HK-2 (cell line): ENCODE results near the gene PARP11.

ENCODE experiments used
- DNase-seq: peaks from one replicate; pipeline ENCODE4 v3.0.0-alpha.2; 2018; ENCODE audit not compliant: unreplicated experiment

PARP11 gene

GRCh38 chr12:3770891-3771290, 102.3 kb downstream of the PARP11 start:
- no peak for DNase-seq

- DNase-seq, result no peak
Measured at GRCh38 chr12:3768911-3769447, 104.2 kb downstream of the PARP11 start.

GRCh38 chr12:3761116-3761735, 112.0 kb downstream of the PARP11 start:
- no peak for DNase-seq

GRCh38 chr12:3759878-3760277, 113.3 kb downstream of the PARP11 start:
- no peak for DNase-seq
